GM18498 (cell line): ENCODE results near the gene SLC37A1.

Source experiments
- ATAC-seq: cut with Tn5 transposase; IDR thresholded peaks from one replicate; pipeline ENCODE4 v1.9.1; 2021; ENCODE audit warnings: mild to moderate bottlenecking, moderate library complexity; ENCODE audit not compliant: unreplicated experiment

Gene SLC37A1

DNA sequence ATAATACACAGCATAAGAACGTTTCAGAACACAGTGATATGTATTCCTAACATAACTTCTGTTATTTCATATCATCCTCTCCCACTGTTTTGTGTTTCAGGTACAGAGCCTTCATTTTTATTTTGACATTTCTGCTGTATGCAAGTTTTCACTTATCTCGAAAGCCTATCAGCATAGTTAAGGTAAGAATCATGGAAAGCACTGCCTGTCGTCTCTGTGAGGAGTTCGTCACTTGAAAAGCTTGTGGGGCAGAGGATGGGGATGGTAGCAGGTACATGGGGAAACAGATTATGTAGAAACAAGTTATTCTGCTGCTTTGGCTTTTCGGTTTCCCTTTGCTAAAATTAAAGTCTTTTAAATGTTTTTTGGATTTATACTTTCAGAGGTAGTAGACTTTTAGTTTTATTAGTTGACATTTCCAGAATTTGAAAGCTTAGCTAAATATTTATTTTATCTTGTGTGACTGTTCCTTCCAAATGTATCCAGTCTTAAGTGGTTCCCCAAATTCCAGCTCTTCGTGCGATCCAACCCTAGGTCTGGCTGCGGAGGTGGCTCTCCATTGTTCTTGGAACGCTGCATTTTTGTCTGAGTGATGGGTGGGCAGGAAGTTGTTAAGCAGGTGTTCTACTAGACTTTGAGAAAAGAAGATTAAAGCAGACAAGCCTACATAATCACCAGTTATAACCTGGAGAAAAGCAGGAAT, 12.2 kb downstream of the SLC37A1 start:
- ATAC-seq, result no peak

DNA sequence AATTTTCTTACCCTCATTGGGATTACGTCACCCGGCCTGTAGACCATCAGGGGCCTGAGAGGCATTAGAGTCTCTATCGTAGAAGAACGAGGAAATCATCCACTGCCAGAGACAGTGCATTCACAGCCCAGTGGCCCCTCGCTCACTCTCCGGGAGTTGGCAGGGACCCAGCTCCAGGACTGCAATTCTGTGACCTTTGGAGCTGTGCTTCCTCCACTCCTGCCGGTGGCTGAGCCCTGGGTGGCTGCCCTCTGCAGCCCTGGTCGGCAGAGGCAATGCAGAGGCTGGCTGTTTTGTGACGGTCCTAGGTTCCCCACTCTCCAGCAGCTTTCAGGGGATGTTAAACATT, 12.7 kb downstream of the SLC37A1 start:
- ATAC-seq, result no peak

- no peak for ATAC-seq
Observed at GRCh38 chr21:42527127-42527488, 13.5 kb downstream of the SLC37A1 start.

GRCh38 chr21:42527489-42528158, 14.0 kb downstream of the SLC37A1 start:
- ATAC-seq, result peak; percentile 44

GRCh38 chr21:42530167-42530518, 16.5 kb downstream of the SLC37A1 start:
- ATAC-seq, result no peak

DNA sequence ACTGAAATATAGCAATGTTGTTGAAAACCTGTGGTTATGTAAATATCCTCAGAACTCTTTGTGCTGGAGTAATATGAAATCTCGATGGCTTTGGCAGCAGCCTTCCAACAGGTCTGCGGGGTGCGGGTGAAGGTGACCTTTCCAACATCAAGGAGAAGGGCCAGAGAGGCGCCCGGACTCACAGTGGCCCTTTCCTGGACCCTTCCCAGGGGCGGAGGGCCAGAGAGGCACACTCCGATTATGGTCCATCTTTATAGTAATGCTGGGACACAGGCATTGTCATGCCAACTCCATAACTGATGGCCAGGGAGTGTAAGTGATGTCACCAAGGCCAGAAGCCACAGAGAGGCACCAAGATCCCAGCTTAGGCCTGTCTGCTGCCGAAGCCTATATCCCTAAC, 18.1 kb downstream of the SLC37A1 start:
- ATAC-seq, result no peak

- no peak for ATAC-seq
Observed at GRCh38 chr21:42532466-42533181, 19.0 kb downstream of the SLC37A1 start.

DNA sequence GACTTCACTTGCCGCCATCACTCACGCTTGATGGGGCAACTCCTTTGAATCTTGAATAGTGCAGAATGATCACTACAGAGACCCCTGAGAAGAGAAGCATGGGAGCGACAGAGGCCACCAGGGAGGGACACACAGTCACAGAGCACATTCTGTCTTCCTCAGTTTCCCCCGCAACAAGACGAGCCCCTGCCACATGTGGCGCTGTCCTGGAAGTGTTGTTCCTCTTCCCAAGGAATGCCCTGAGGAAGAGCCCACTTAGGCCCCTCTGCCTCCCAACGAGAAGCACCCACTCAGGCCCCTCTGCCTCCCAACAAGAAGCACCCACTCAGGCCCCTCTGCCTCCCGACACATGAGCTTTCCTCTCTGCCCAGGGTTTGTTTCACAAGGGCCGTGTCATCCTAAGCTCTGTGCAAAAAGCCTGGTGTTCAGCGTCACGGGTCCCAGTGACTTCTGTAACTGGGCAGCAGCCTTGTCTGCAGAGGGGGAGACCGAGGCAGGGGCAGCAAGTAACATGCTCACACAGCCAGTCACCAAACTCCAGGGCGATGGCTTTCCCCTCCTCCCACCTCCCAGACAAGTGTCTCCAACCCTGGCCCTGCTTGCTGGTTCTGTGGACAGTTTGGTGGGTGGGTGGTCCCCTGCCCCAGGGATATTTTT, 19.8 kb downstream of the SLC37A1 start:
- no peak for ATAC-seq

- no peak for ATAC-seq
Observed at GRCh38 chr21:42533963-42534355, 20.3 kb downstream of the SLC37A1 start.

DNA sequence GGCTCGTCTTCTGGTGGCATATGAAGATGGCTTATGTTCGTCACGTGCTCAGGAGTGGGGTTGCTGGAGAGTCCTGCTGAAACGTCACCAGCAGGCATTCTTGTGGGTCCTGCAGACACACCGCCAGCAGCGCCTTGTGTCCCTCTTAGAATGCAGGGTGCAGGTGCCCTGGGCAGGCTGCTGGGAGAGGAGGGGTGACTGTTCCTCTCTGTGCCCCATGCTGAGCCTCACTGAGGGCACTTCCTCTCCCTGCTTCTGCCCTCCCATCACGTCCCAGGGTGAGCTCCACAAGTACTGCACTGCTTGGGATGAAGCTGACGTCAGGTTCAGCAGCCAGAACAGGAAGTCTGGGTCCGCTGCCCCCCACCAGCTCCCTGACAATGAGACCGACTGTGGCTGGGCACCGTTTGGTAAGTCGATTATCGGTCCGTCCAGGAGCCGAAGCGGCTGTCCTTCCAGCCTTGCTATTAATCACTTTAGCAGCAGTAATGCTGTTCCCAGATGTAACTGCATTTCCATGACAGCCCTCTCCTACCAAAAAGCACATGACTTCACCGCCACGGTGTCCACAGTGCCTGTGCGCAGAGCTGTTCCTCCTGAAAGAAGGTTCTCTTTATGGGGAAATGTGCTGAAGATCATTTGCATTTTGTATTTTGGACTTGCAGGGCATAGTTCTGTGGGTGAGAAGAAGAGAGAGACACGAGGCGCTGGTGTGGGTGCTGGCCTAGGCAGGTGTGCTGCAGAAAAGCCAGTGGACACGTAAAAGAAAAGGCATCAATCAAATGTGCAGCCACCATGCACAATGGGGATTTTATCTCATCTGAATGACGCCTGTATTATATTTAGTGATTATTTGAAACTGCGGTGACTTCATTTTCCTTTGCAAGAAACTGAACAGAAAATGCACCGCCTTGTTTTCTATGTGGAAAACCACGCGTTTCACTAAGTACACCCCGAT, 21.0 kb downstream of the SLC37A1 start:
- no peak for ATAC-seq

DNA sequence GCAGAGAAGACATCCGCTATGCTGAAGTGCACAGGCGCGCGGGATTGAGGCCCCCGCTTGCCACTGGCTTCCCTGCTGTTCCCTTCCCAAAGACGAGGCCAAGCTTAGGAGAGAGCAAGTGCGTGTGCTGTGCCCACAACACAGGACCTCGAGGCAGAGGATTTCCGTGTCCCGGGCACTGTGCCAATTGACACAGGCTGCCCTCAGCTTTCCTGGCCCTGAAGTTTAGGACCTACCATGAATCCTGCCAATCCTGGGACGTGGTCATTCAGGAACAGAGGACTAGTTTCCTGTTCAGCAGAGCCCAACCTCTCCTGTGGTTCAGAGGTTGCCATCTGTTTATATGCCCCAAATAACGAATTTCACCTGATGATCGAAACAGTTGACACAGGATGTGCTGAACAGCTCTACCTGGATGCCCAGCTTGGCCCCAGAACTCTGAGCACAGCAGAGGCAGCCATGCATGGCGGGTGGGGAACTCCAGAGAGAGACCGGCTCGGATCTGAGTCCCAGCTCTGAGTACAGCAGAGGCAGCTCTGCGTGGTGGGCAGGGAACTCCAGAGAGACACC, 22.0 kb downstream of the SLC37A1 start:
- peak; percentile 69 for ATAC-seq

- no peak for ATAC-seq
Observed at GRCh38 chr21:42536601-42537000, 22.9 kb downstream of the SLC37A1 start.

GRCh38 chr21:42537106-42537742, 23.6 kb downstream of the SLC37A1 start:
- ATAC-seq, result no peak

- no peak for ATAC-seq
Observed at GRCh38 chr21:42538479-42539275, 25.0 kb downstream of the SLC37A1 start.

DNA sequence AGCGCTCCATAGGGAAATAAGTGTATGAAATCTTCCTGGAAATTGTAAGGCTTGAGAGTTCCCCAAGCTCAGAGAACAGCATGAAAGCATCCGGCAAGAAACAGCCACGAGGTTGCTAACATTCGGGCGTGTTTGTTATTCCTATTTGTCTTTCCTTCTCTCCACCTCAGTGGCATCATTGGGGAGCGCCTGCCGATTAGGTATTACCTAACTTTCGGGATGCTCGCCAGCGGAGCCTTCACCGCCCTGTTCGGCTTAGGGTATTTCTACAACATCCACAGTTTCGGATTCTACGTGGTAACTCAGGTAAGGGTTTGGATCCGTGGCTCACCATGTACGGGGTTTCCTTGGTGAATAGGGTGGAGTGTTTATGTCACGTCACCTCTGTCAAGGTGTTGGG, 25.7 kb downstream of the SLC37A1 start:
- ATAC-seq, result no peak

GRCh38 chr21:42539931-42540343, 26.3 kb downstream of the SLC37A1 start:
- ATAC-seq, result no peak

DNA sequence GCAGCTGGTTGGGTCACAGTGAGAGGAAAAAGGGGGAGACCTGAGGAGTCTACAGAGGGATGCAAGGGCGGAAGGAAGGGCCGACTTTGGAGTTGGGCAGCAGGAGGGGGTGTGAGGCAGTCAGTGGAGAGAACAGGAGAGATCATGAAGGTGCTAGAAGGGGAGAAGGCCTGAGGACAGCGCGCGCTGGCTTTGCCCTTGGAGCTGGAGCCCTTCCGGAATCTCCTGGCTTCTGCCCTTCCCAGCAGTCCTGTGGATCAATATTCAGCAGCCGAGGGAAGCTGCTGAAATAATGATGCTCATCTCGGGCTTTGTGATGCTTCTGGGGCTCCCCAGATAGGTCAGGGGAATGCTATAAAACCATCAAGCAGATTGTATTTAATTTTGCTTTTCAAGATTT, 26.7 kb downstream of the SLC37A1 start:
- ATAC-seq, result no peak

GRCh38 chr21:42541174-42541573, 27.5 kb downstream of the SLC37A1 start:
- ATAC-seq, result no peak

- ATAC-seq, result no peak
Observed at GRCh38 chr21:42541618-42542017, 28.0 kb downstream of the SLC37A1 start.
